Measurements from ENCODE around the gene ADARB2. TPM values are rescaled to one million over a fixed set of nuclear protein-coding genes. Genes with fewer than 3 reads are reported as not detected.

The ADARB2 gene
- total and polyA plus RNA-seq, 2 donors (not counting 1 experiment from before 2014, with no cell fraction given) = not detected

GRCh38 chr10:1212571-1213141 is 524.7 kb downstream of the ADARB2 start:
- H3K27ac ChIP-seq (ENCODE audit: insufficient read depth, low read length) = no peak overlapping the region
- no peaks in the 10 kb centered on the region for H3K36me3 ChIP-seq (ENCODE audit: control insufficient read depth, insufficient read depth, low read length)
- H3K9ac ChIP-seq (ENCODE audit: insufficient read depth, low read length) = no peak overlapping the region
- H3K4me3 ChIP-seq (replicated peaks in 1 of 4; ENCODE audit: control extremely low read depth in 1 of 4, insufficient read depth in 1 of 4, low read depth in 3 of 4, low read length in 4 of 4) = no peak overlapping the region
- no peaks in the 10 kb centered on the region for H3K79me2 ChIP-seq (ENCODE audit: control insufficient read depth, insufficient read depth, low read length)
- no peaks in the 10 kb centered on the region for H3K9me3 ChIP-seq (ENCODE audit: control insufficient read depth, insufficient read depth, low read depth, low read length)
- no peaks in the 10 kb centered on the region for H3K27me3 ChIP-seq (ENCODE audit: control insufficient read depth, insufficient read depth, low read length)
- H2AFZ ChIP-seq (ENCODE audit: low read length) = no peak overlapping the region
- TF ChIP-seq EZH2 (IDR thresholded peaks at IDR 0.05; ENCODE audit: low read length, missing control alignments) = no peak
- no peak for TF ChIP-seq CTCF (conservative IDR thresholded peaks at IDR 0.05 in 1 of 2, IDR thresholded peaks at IDR 0.05 in 1 of 2; ENCODE audit: low read depth in 1 of 2, low read length in 2 of 2)
- no peak for DNase-seq (ENCODE audit: low read depth in 2 of 2)
- H3K4me2 ChIP-seq (ENCODE audit: extremely low read depth, insufficient read depth, low read length) = no peak overlapping the region
- no peaks in the 10 kb centered on the region for H3K4me1 ChIP-seq (ENCODE audit: control insufficient read depth, extremely low read depth, insufficient read depth, low read length)
- H4K20me1 ChIP-seq (ENCODE audit: control insufficient read depth, extremely low read depth, insufficient read depth, low read length) = no peaks in the 10 kb centered on the region

- TF ChIP-seq CTCF (conservative IDR thresholded peaks at IDR 0.05 in 1 of 2, IDR thresholded peaks at IDR 0.05 in 1 of 2; ENCODE audit: low read depth in 1 of 2, low read length in 2 of 2) (no peak), EZH2 (IDR thresholded peaks at IDR 0.05; ENCODE audit: low read length, missing control alignments) (no peak)
- Histone ChIP-seq H3K27me3 (ENCODE audit: control insufficient read depth, insufficient read depth, low read length) (no peaks in the 10 kb centered on the region), H3K9me3 (ENCODE audit: control insufficient read depth, insufficient read depth, low read depth, low read length) (no peaks in the 10 kb centered on the region)
Measured at GRCh38 chr10:1211844-1212570, 525.3 kb downstream of the ADARB2 start.

GRCh38 chr10:1210667-1211066 is 526.7 kb downstream of the ADARB2 start:
- H3K27ac ChIP-seq (ENCODE audit: insufficient read depth, low read length) = no peak overlapping the region
- H4K20me1 ChIP-seq (ENCODE audit: control insufficient read depth, extremely low read depth, insufficient read depth, low read length) = no peaks in the 10 kb centered on the region
- H3K27me3 ChIP-seq (ENCODE audit: control insufficient read depth, insufficient read depth, low read length) = no peaks in the 10 kb centered on the region
- H3K36me3 ChIP-seq (ENCODE audit: control insufficient read depth, insufficient read depth, low read length) = no peaks in the 10 kb centered on the region
- H3K9ac ChIP-seq (ENCODE audit: insufficient read depth, low read length) = no peak overlapping the region
- no peak for DNase-seq (ENCODE audit: low read depth in 2 of 2)
- no peak overlapping the region for H2AFZ ChIP-seq (ENCODE audit: low read length)
- H3K4me1 ChIP-seq (ENCODE audit: control insufficient read depth, extremely low read depth, insufficient read depth, low read length) = no peaks in the 10 kb centered on the region
- no peak overlapping the region for H3K4me3 ChIP-seq (replicated peaks in 1 of 4; ENCODE audit: control extremely low read depth in 1 of 4, insufficient read depth in 1 of 4, low read depth in 3 of 4, low read length in 4 of 4)
- no peaks in the 10 kb centered on the region for H3K9me3 ChIP-seq (ENCODE audit: control insufficient read depth, insufficient read depth, low read depth, low read length)
- no peaks in the 10 kb centered on the region for H3K79me2 ChIP-seq (ENCODE audit: control insufficient read depth, insufficient read depth, low read length)
- no peak overlapping the region for H3K4me2 ChIP-seq (ENCODE audit: extremely low read depth, insufficient read depth, low read length)
- TF ChIP-seq EZH2 (IDR thresholded peaks at IDR 0.05; ENCODE audit: low read length, missing control alignments) (no peak), CTCF (conservative IDR thresholded peaks at IDR 0.05 in 1 of 2, IDR thresholded peaks at IDR 0.05 in 1 of 2; ENCODE audit: low read depth in 1 of 2, low read length in 2 of 2) (no peak)

More at GRCh38 chr10:1211844-1212570, 525.3 kb downstream of the ADARB2 start:
- Histone ChIP-seq H3K4me3 (replicated peaks in 1 of 4; ENCODE audit: control extremely low read depth in 1 of 4, insufficient read depth in 1 of 4, low read depth in 3 of 4, low read length in 4 of 4) (no peak overlapping the region), H3K4me2 (ENCODE audit: extremely low read depth, insufficient read depth, low read length) (no peak overlapping the region), H2AFZ (ENCODE audit: low read length) (no peak overlapping the region), H4K20me1 (ENCODE audit: control insufficient read depth, extremely low read depth, insufficient read depth, low read length) (no peaks in the 10 kb centered on the region), H3K79me2 (ENCODE audit: control insufficient read depth, insufficient read depth, low read length) (no peaks in the 10 kb centered on the region), H3K4me1 (ENCODE audit: control insufficient read depth, extremely low read depth, insufficient read depth, low read length) (no peaks in the 10 kb centered on the region), H3K9ac (ENCODE audit: insufficient read depth, low read length) (no peak overlapping the region), H3K36me3 (ENCODE audit: control insufficient read depth, insufficient read depth, low read length) (no peaks in the 10 kb centered on the region), H3K27ac (ENCODE audit: insufficient read depth, low read length) (no peak overlapping the region)
- DNase-seq (ENCODE audit: low read depth in 2 of 2) = no peak
